Measurements from ENCODE around the gene CDH4.

DNA sequence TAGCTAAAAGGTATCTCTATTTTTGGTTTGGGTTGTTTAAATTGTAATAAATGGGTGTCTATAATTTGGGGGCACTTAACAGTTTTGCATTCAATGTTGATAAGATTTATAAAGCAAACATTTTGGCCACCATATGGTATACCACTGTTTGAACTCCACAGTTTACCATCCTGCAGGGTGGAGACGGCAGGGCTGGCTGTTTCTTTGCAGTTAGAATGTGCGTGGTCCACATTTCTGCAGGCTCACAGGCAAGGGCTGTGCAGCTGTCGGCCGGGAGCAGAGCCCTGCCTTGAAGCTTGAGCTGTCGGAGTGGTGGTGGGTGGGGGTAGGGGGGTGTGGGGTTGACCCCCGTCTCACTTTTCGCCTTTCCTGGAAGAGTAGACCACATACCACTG, 135.9 kb downstream of the CDH4 start:
- TF ChIP-seq POLR2A (IDR thresholded peaks at IDR 0.05; ENCODE audit: low read length): no peak
- no peak for TF ChIP-seq GATA1 (IDR thresholded peaks at IDR 0.05; ENCODE audit: low read depth, low read length)
